ENCODE results near the gene CCDC40.

DNA sequence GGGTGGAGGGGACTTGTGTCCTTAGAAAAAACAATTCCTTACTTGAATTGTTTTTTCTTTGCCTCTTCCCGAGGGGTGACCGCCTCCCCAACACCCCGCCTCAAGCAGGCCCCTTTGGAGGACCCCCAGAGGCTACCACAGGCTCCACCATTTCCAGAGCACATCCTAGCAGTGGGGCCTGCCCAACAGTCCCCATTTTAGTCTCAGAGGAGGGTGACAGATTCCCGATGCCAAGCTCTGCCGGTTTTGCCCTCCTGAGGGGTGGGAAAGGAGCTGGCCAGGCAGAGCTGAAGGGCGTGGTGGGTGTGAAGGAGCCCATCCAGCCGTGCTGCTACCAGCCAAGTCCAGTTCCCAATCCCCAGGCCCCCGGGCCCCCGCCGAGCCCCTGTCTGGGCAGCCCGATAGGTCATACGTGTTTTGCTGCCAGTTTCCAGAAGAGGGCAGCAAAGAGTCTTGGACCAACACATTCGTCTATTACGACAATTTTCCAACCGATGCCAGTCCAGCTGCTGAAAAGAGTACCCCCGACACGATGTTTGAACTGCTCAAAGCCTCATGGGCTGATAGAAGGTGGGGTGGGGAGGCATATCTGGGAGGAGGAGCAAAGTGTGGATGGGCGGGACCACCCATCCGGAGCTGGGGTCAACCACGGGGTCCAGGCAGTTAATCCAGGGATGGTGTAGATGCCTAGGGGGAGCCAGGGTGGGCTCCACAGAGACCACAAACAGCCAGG lies 46.1 kb downstream of the CCDC40 start:
- TF ChIP-seq EZH2 (IDR thresholded peaks at IDR 0.05; ENCODE audit: borderline replicate concordance, low read depth, low read length) (no peak), SRSF9 (IDR thresholded peaks at IDR 0.05; ENCODE audit: borderline replicate concordance, low read depth, low read length) (no peak), CBX3 (IDR thresholded peaks at IDR 0.05; ENCODE audit: borderline replicate concordance in 1 of 2, low read length in 2 of 2) (no peak), KAT2B (IDR thresholded peaks at IDR 0.05; ENCODE audit: low read depth, low read length) (no peak), ELF4 (CRISPR knock-in tag; IDR thresholded peaks at IDR 0.05) (no peak), GABPA (tag; conservative IDR thresholded peaks at IDR 0.05; ENCODE audit: low read depth) (no peak)
- TF ChIP-seq, protein P1, sequence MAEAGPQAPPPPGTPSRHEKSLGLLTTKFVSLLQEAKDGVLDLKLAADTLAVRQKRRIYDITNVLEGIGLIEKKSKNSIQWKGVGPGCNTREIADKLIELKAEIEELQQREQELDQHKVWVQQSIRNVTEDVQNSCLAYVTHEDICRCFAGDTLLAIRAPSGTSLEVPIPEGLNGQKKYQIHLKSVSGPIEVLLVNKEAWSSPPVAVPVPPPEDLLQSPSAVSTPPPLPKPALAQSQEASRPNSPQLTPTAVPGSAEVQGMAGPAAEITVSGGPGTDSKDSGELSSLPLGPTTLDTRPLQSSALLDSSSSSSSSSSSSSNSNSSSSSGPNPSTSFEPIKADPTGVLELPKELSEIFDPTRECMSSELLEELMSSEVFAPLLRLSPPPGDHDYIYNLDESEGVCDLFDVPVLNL (CRISPR knock-in tag; IDR thresholded peaks at IDR 0.05; ENCODE audit: low read depth), result no peak
- TF ChIP-seq, protein P2, sequence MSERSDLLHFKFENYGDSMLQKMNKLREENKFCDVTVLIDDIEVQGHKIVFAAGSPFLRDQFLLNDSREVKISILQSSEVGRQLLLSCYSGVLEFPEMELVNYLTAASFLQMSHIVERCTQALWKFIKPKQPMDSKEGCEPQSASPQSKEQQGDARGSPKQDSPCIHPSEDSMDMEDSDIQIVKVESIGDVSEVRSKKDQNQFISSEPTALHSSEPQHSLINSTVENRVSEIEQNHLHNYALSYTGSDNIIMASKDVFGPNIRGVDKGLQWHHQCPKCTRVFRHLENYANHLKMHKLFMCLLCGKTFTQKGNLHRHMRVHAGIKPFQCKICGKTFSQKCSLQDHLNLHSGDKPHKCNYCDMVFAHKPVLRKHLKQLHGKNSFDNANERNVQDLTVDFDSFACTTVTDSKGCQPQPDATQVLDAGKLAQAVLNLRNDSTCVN (CRISPR knock-in tag; IDR thresholded peaks at IDR 0.05), result no peak

Measured in K562 (cell line).